HG03066 (cell line): Measurements from ENCODE around the gene CTNNBL1.

Source experiments
- ATAC-seq: cut with Tn5 transposase; IDR thresholded peaks from one replicate; pipeline ENCODE4 v1.9.1; 2021; ENCODE audit warnings: low read depth; ENCODE audit not compliant: unreplicated experiment

CTNNBL1 gene

GRCh38 chr20:37894454-37894853 is 200.6 kb downstream of the CTNNBL1 start:
- ATAC-seq: no peak

- ATAC-seq: no peak
These were observed 201.3 kb downstream of the CTNNBL1 start for GRCh38 chr20:37895166-37895565.

- ATAC-seq: no peak
These were observed 203.2 kb downstream of the CTNNBL1 start for GRCh38 chr20:37896932-37897548.

- ATAC-seq: no peak
These were observed 204.6 kb downstream of the CTNNBL1 start for GRCh38 chr20:37898233-37899104.

GRCh38 chr20:37899105-37900045 is 205.5 kb downstream of the CTNNBL1 start:
- no peak for ATAC-seq

- ATAC-seq: no peak
These were observed 207.4 kb downstream of the CTNNBL1 start for GRCh38 chr20:37901240-37901639.

- ATAC-seq: no peak
These were observed 208.0 kb downstream of the CTNNBL1 start for GRCh38 chr20:37901654-37902503.

- no peak for ATAC-seq
These were observed 208.9 kb downstream of the CTNNBL1 start, which contains the start of gene VSTM2L for GRCh38 chr20:37902504-37903313. Gene VSTM2L (plus strand): TSS chr20:37903127. CDS start chr20:37903351, 224 bp downstream.

GRCh38 chr20:37903317-37904007 is 209.6 kb downstream of the CTNNBL1 start:
- no peak for ATAC-seq

GRCh38 chr20:37904008-37904642 is 210.3 kb downstream of the CTNNBL1 start:
- ATAC-seq: no peak

- ATAC-seq: no peak
These were observed 211.1 kb downstream of the CTNNBL1 start for GRCh38 chr20:37904845-37905373.

GRCh38 chr20:37905671-37906613 is 212.1 kb downstream of the CTNNBL1 start:
- no peak for ATAC-seq

GRCh38 chr20:37907330-37907676 is 213.5 kb downstream of the CTNNBL1 start:
- ATAC-seq: no peak

GRCh38 chr20:37907677-37908401 is 214.0 kb downstream of the CTNNBL1 start:
- no peak for ATAC-seq

- ATAC-seq: no peak
These were observed 217.4 kb downstream of the CTNNBL1 start for GRCh38 chr20:37911261-37911660.

GRCh38 chr20:37911838-37912281 is 218.0 kb downstream of the CTNNBL1 start:
- ATAC-seq: no peak
